ENCODE data around the gene VMO1.

DNA sequence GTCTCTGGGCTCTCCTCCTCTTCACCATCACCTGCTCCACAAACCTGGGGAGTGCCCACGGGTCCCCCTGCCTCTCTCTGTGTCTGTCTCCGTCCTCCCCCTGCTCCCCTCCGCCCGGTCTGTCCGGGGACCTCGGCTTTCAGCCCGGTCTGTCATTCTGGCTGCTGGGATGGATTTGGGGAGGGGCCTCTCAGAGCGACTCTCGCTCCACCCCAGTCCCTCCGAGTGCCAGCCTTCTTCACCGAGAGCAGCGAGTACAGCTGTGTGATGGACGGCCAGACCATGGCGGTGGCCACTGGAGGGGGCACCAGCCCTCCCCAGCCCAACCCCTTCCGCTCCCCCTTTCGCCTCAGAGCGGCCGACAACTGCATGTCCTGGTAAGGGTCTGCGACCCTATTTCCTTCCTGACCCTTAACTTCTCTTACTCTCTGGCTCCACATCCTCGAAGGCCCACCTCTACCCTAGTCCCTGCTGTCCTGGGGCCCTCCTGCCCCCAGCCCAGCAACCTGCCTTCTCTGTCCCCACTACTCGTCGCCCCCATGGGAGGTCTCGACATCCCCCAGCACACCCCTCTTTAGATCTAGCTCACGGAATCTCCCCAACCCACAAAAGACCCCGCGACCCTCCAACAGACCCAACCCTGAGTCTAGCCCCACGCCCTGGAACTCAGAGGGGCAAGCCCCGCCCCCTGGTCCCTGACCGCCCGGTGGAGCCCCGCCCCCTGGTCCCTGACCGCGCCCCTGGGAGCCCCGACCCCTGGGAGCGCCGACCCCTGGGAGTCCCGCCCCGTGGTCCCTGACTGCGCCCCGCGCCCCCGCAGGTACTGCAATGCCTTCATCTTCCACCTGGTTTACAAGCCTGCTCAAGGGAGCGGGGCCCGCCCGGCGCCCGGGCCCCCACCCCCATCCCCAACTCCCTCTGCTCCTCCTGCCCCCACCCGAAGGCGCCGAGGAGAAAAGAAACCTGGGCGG lies 40.9 kb downstream of the VMO1 start:
- TF ChIP-seq, protein P1, sequence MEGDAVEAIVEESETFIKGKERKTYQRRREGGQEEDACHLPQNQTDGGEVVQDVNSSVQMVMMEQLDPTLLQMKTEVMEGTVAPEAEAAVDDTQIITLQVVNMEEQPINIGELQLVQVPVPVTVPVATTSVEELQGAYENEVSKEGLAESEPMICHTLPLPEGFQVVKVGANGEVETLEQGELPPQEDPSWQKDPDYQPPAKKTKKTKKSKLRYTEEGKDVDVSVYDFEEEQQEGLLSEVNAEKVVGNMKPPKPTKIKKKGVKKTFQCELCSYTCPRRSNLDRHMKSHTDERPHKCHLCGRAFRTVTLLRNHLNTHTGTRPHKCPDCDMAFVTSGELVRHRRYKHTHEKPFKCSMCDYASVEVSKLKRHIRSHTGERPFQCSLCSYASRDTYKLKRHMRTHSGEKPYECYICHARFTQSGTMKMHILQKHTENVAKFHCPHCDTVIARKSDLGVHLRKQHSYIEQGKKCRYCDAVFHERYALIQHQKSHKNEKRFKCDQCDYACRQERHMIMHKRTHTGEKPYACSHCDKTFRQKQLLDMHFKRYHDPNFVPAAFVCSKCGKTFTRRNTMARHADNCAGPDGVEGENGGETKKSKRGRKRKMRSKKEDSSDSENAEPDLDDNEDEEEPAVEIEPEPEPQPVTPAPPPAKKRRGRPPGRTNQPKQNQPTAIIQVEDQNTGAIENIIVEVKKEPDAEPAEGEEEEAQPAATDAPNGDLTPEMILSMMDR (IDR thresholded peaks at IDR 0.05), result no peak
- TF ChIP-seq POLR2A (IDR thresholded peaks at IDR 0.05) (no peak), EP300 (IDR thresholded peaks at IDR 0.05) (no peak)

All from ovary (tissue), 3 donors.